HepG2 (cell line): Measurements from ENCODE around the gene NTMT1. TPM values are rescaled to one million over a fixed set of nuclear protein-coding genes. Genes with fewer than 3 reads are reported as not detected.

ENCODE experiments used
- ATAC-seq: fragments of 200-7000 bp; cut with Tn5 transposase; 3 replicates; pipeline ENCODE4 v1.9.1; 2020; ENCODE audit warnings: mild to moderate bottlenecking, moderate library complexity
- BruUV-seq: library from RNA; stranded (reverse); fragments of 400-500 nt; replicated peaks from 2 replicates; lab custom pipeline; 2021; lab: Mats Ljungman, UMichigan
- CTCF ChIA-PET: fragments of 300-600 bp; formaldehyde crosslinking; extraction: SDS; loops from one replicate; lab custom pipeline; 2021; ENCODE audit warnings: low total read pairs, inconsistent platforms, low intra/inter-chr PET ratio; lab: Yijun Ruan, JAX
- POLR2A ChIA-PET: fragments of 350-600 bp; sonication (Branson Sonifier 250); formaldehyde crosslinking; loops from one replicate; lab custom pipeline; 2020; ENCODE audit warnings: antibody characterized with exemption, inconsistent platforms; lab: Yijun Ruan, JAX
- DNase-seq: peaks from one replicate; pipeline ENCODE4 v3.0.0-alpha.2; 2015; ENCODE audit warnings: low spot score
- FAIRE-seq: peaks from 3 replicates; lab custom pipeline; 2011; peaks lifted over from hg19 to GRCh38; lab: Jason Lieb, UNC
- H2AFZ ChIP-seq: one replicate; pipeline ENCODE4 v1.6.1; 2011; ENCODE audit warnings: low read length, inconsistent platforms
- H3K27ac ChIP-seq: fragments of 300-600 bp; 3 replicates; pipeline ENCODE4 v1.8.0; 2011; ENCODE audit warnings: mixed run types, mild to moderate bottlenecking, mixed read lengths, low read length, inconsistent platforms; ENCODE audit not compliant: insufficient read depth; ENCODE audit errors: extremely low read length
- H3K27me3 ChIP-seq, 2 experiments: fragments of 200-600 bp in 1 of 2; 2 replicates in 1 of 2; 3 replicates in 1 of 2; pipeline versions ENCODE4 v1.6.0 to v1.8.0; 2011; ENCODE audit warnings: low read length in 2 of 2, mild to moderate bottlenecking in 2 of 2, moderate library complexity in 2 of 2, inconsistent platforms in 1 of 2; ENCODE audit not compliant: insufficient read depth in 2 of 2, control insufficient read depth in 1 of 2
- H3K36me3 ChIP-seq, 2 experiments: fragments of 200-600 bp in 1 of 2; replicated peaks in 1 of 2; 2 replicates in 1 of 2; 3 replicates in 1 of 2; pipeline versions ENCODE4 v1.5.1 to v1.8.0; 2011; ENCODE audit warnings: low read length in 2 of 2, inconsistent platforms in 1 of 2; ENCODE audit not compliant: insufficient read depth in 2 of 2, control insufficient read depth in 1 of 2
- H3K4me1 ChIP-seq: 2 replicates; pipeline ENCODE4 v1.5.1; 2012; ENCODE audit warnings: low read length, inconsistent platforms; ENCODE audit not compliant: insufficient read depth
- H3K4me2 ChIP-seq: 2 replicates; pipeline ENCODE4 v1.6.0; 2011; ENCODE audit warnings: low read depth, low read length, inconsistent platforms
- H3K4me3 ChIP-seq, 3 experiments: fragments of 200-600 bp in 1 of 3; sonication (generic), shearing (Covaris generic) in 1 of 3; replicated peaks in 1 of 3; 2 replicates each; pipeline ENCODE4 v1.5.1; 2011 to 2016; ENCODE audit warnings: low read length in 3 of 3, inconsistent platforms in 2 of 3, low read depth in 2 of 3, mild to moderate bottlenecking in 2 of 3, control low read depth in 1 of 3, mixed read lengths in 1 of 3; ENCODE audit not compliant: insufficient read depth in 1 of 3
- H3K79me2 ChIP-seq: one replicate; pipeline ENCODE4 v1.6.1; 2011; ENCODE audit warnings: low read length, inconsistent platforms; ENCODE audit not compliant: insufficient read depth
- H3K9ac ChIP-seq: 2 replicates; pipeline ENCODE4 v1.6.0; 2011; ENCODE audit warnings: mild to moderate bottlenecking, low read depth, low read length, inconsistent platforms; ENCODE audit not compliant: insufficient read depth
- H3K9me3 ChIP-seq: 2 replicates; pipeline ENCODE4 v1.5.1; 2012; ENCODE audit warnings: mild to moderate bottlenecking, low read length
- H4K20me1 ChIP-seq: 2 replicates; pipeline ENCODE4 v1.6.0; 2011; ENCODE audit warnings: inconsistent platforms, mild to moderate bottlenecking, low read length, moderate library complexity; ENCODE audit not compliant: insufficient read depth
- ATF7 ChIP-seq, 2 experiments: fragments of 450-650 bp in 1 of 2; sonication (generic) in 1 of 2; formaldehyde crosslinking in 1 of 2; IDR thresholded peaks; 2 replicates each; pipeline versions ENCODE4 v1.4.0 to v1.6.1; 2016 to 2020; ENCODE audit warnings: antibody characterized with exemption in 1 of 2, mild to moderate bottlenecking in 1 of 2, missing genetic modification reagents in 1 of 2
- CREB1 ChIP-seq, 2 experiments: fragments of 450-650 bp in 1 of 2; IDR thresholded peaks; 2 replicates each; pipeline ENCODE4 v1.6.1; 2016 to 2017; ENCODE audit warnings: control low read depth in 1 of 2, mild to moderate bottlenecking in 1 of 2, missing compliant biosample characterization in 1 of 2, missing genetic modification characterization in 1 of 2
- ERF ChIP-seq: IDR thresholded peaks from 2 replicates; pipeline ENCODE4 v1.6.1; 2018; ENCODE audit warnings: missing biosample characterization, missing genetic modification reagents
- MEIS2 ChIP-seq: sonication (generic); formaldehyde crosslinking; IDR thresholded peaks from 2 replicates; pipeline ENCODE4 v1.9.0; 2021; ENCODE audit warnings: mild to moderate bottlenecking, missing genetic modification reagents
- ZBTB7A ChIP-seq: sonication (generic); formaldehyde crosslinking; IDR thresholded peaks from 2 replicates; pipeline ENCODE4 v1.8.0; 2022; ENCODE audit warnings: mild to moderate bottlenecking, missing genetic modification reagents
- ZNF354B ChIP-seq: sonication (generic); formaldehyde crosslinking; IDR thresholded peaks from 2 replicates; pipeline ENCODE4 v1.8.0; 2022; ENCODE audit warnings: mild to moderate bottlenecking, missing genetic modification reagents
- WGBS: methylation state at CpG from one replicate; pipeline ENCODE4 v1.1.6; 2017; ENCODE audit warnings: low lambda C conversion rate; 5-methylcytosine and 5-hydroxymethylcytosine counted together
- in situ Hi-C: cut with HindIII; loops from 2 replicates; pipeline ENCODE4 v1.10.0; 2017; ENCODE audit warnings: low pct_unique_long_range_greater_than_20kb; ENCODE audit not compliant: extremely low pct_ligation_motif_present
- intact Hi-C: fragments of 100-400 bp; cut with micrococcal nuclease; formaldehyde crosslinking; loops from one replicate; pipeline ENCODE4 v1.10.0; 2022; ENCODE audit not compliant: unreplicated experiment
- polyA plus RNA-seq, 8 experiments: library from polyadenylated mRNA; depleted of rRNA in 3 of 8; stranded (reverse) in 7 of 8; unstranded in 1 of 8; fragments of >200 nt; fragmentation: Illumina TruSeq in 4 of 8; extraction: Trizol in 4 of 8; gene quantifications; 2 replicates each; pipeline versions ENCODE4 v1.2.1 to v1.2.3, GENCODE V29; 2011 to 2016; ENCODE audit warnings: low read depth in 4 of 8, missing spikeins in 1 of 8, mixed read lengths in 1 of 8; ENCODE audit not compliant: insufficient read depth in 1 of 8
- total RNA-seq, 5 experiments: library from RNA; depleted of rRNA; stranded (reverse); fragments of >200 nt; fragmentation: Illumina TruSeq; extraction: Trizol; gene quantifications; 2 replicates each; pipeline ENCODE4 v1.2.3, GENCODE V29; 2016; ENCODE audit warnings: low read depth in 1 of 5
- TF ChIP-seq, protein P1 (sequence below): sonication (generic); formaldehyde crosslinking; IDR thresholded peaks from 2 replicates; pipeline ENCODE4 v1.5.0; 2020; ENCODE audit warnings: mild to moderate bottlenecking, missing genetic modification reagents
- TF ChIP-seq, protein P2 (sequence below): sonication (generic); formaldehyde crosslinking; IDR thresholded peaks from 2 replicates; pipeline ENCODE4 v1.8.0; 2022; ENCODE audit warnings: missing genetic modification reagents, mild to moderate bottlenecking, borderline replicate concordance
- TF ChIP-seq, protein P3 (sequence below): sonication (generic); formaldehyde crosslinking; IDR thresholded peaks from 2 replicates; pipeline ENCODE4 v1.8.1; 2023; ENCODE audit warnings: missing genetic modification reagents, mild to moderate bottlenecking, borderline replicate concordance
- TF ChIP-seq, protein P4 (sequence below): sonication (generic); formaldehyde crosslinking; IDR thresholded peaks from 2 replicates; pipeline ENCODE4 v1.4.0; 2020; ENCODE audit warnings: missing genetic modification reagents
- TF ChIP-seq, protein P5 (sequence below): sonication (generic); formaldehyde crosslinking; IDR thresholded peaks from 2 replicates; pipeline ENCODE4 v1.4.0; 2020; ENCODE audit warnings: missing genetic modification reagents; ENCODE audit errors: not compliant biosample characterization

NTMT1 gene
- total and polyA plus RNA-seq, 2 of the 13 experiments (the other 11 are each of a cell fraction or from before 2014, with no cell fraction given): 49.1 to 53.8 TPM

DNA sequence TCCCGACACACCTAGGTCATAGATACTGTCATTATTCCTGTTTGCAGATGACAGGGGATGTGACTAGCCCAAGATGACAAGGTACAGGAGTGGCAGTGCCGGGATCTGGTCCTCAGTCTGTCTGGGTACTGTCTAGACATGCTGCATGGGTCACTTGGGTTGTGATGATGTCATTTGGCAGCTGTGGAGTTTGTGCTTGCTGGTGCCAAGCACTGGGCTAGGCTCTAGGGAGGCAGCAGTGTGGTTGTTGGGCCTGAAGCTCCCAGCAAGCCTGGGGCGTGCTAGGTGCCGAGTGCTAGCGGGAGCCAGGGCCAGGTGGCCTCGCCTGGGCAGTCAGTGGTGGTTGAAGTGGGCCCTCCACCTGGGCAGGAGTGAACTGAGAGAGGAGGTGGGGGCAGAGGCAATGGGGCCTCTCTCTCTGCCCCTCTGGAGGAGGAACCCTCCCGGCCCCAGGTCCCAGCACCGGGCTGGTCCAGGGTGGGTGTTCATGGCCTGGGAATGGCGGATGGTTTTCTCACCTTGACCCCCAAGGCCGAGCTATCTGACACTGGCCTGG is 24.8 kb downstream of the NTMT1 start:
- no peak overlapping the region for H3K9ac ChIP-seq
- intact Hi-C loops: no loop called here
- in situ Hi-C loops: no loop called here
- H3K4me1 ChIP-seq: peaks cover 12% of the 10 kb centered on the region; the same call in 1 of the 2 replicates
- ChIA-PET CTCF (no interaction called here), POLR2A (no interaction called here)
- FAIRE-seq (no peak), ATAC-seq (no peak), DNase-seq (no peak)
- no peak overlapping the region for H3K4me2 ChIP-seq
- no TSS peak for BruUV-seq
- H3K9me3 ChIP-seq: no peaks in the 10 kb centered on the region
- H3K27ac ChIP-seq: no peak overlapping the region
- no peak overlapping the region for H2AFZ ChIP-seq
- no peaks in the 10 kb centered on the region for H3K36me3 ChIP-seq
- no peaks in the 10 kb centered on the region for H3K79me2 ChIP-seq
- peaks cover 13 to 61% of the 10 kb centered on the region in 2 experiments for H3K27me3 ChIP-seq
- H3K4me3 ChIP-seq: no peak overlapping the region
- no peaks in the 10 kb centered on the region for H4K20me1 ChIP-seq
- 15% methylated on average over 4 of the region's 10 CpGs for WGBS
- TF ChIP-seq, protein P1, sequence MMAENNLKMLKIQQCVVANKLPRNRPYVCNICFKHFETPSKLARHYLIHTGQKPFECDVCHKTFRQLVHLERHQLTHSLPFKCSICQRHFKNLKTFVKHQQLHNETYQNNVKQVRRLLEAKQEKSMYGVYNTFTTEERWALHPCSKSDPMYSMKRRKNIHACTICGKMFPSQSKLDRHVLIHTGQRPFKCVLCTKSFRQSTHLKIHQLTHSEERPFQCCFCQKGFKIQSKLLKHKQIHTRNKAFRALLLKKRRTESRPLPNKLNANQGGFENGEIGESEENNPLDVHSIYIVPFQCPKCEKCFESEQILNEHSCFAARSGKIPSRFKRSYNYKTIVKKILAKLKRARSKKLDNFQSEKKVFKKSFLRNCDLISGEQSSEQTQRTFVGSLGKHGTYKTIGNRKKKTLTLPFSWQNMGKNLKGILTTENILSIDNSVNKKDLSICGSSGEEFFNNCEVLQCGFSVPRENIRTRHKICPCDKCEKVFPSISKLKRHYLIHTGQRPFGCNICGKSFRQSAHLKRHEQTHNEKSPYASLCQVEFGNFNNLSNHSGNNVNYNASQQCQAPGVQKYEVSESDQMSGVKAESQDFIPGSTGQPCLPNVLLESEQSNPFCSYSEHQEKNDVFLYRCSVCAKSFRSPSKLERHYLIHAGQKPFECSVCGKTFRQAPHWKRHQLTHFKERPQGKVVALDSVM: no peak
- TF ChIP-seq CREB1 (IDR thresholded peaks at IDR 0.05) (0 out of 2 replicates have a peak, but pooled peaks have one; percentile 7), CREB1 (CRISPR knock-in tag; IDR thresholded peaks at IDR 0.05) (no peak), ATF7 (IDR thresholded peaks at IDR 0.05) (peak; percentile 69; the same call in 1 of the 2 replicates), ATF7 (CRISPR knock-in tag; IDR thresholded peaks at IDR 0.05) (no peak), MEIS2 (CRISPR knock-in tag) (no peak), ERF (CRISPR knock-in tag) (no peak), ZBTB7A (CRISPR knock-in tag) (no peak), ZNF354B (CRISPR knock-in tag) (no peak)
- TF ChIP-seq, protein P2, sequence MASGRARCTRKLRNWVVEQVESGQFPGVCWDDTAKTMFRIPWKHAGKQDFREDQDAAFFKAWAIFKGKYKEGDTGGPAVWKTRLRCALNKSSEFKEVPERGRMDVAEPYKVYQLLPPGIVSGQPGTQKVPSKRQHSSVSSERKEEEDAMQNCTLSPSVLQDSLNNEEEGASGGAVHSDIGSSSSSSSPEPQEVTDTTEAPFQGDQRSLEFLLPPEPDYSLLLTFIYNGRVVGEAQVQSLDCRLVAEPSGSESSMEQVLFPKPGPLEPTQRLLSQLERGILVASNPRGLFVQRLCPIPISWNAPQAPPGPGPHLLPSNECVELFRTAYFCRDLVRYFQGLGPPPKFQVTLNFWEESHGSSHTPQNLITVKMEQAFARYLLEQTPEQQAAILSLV (CRISPR knock-in tag): no peak
- TF ChIP-seq, protein P3, sequence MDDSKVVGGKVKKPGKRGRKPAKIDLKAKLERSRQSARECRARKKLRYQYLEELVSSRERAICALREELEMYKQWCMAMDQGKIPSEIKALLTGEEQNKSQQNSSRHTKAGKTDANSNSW (CRISPR knock-in tag): no peak
- TF ChIP-seq, protein P4, sequence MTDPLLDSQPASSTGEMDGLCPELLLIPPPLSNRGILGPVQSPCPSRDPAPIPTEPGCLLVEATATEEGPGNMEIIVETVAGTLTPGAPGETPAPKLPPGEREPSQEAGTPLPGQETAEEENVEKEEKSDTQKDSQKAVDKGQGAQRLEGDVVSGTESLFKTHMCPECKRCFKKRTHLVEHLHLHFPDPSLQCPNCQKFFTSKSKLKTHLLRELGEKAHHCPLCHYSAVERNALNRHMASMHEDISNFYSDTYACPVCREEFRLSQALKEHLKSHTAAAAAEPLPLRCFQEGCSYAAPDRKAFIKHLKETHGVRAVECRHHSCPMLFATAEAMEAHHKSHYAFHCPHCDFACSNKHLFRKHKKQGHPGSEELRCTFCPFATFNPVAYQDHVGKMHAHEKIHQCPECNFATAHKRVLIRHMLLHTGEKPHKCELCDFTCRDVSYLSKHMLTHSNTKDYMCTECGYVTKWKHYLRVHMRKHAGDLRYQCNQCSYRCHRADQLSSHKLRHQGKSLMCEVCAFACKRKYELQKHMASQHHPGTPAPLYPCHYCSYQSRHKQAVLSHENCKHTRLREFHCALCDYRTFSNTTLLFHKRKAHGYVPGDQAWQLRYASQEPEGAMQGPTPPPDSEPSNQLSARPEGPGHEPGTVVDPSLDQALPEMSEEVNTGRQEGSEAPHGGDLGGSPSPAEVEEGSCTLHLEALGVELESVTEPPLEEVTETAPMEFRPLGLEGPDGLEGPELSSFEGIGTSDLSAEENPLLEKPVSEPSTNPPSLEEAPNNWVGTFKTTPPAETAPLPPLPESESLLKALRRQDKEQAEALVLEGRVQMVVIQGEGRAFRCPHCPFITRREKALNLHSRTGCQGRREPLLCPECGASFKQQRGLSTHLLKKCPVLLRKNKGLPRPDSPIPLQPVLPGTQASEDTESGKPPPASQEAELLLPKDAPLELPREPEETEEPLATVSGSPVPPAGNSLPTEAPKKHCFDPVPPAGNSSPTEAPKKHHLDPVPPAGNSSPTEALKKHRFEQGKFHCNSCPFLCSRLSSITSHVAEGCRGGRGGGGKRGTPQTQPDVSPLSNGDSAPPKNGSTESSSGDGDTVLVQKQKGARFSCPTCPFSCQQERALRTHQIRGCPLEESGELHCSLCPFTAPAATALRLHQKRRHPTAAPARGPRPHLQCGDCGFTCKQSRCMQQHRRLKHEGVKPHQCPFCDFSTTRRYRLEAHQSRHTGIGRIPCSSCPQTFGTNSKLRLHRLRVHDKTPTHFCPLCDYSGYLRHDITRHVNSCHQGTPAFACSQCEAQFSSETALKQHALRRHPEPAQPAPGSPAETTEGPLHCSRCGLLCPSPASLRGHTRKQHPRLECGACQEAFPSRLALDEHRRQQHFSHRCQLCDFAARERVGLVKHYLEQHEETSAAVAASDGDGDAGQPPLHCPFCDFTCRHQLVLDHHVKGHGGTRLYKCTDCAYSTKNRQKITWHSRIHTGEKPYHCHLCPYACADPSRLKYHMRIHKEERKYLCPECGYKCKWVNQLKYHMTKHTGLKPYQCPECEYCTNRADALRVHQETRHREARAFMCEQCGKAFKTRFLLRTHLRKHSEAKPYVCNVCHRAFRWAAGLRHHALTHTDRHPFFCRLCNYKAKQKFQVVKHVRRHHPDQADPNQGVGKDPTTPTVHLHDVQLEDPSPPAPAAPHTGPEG (CRISPR knock-in tag): no peak
- TF ChIP-seq, protein P5, sequence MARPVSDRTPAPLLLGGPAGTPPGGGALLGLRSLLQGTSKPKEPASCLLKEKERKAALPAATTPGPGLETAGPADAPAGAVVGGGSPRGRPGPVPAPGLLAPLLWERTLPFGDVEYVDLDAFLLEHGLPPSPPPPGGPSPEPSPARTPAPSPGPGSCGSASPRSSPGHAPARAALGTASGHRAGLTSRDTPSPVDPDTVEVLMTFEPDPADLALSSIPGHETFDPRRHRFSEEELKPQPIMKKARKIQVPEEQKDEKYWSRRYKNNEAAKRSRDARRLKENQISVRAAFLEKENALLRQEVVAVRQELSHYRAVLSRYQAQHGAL (CRISPR knock-in tag): no peak
